HG03139 (cell line): ENCODE data around the gene GIPC2.
"Not testable (repeated sequence)": the region's sequence is repeated elsewhere in the genome, so short reads cannot be mapped to it uniquely, and the experiment has no call there.

Experiments
- ATAC-seq: cut with Tn5 transposase; IDR thresholded peaks from one replicate; pipeline ENCODE4 v1.9.1; 2021; ENCODE audit not compliant: unreplicated experiment

GIPC2 gene

GRCh38 chr1:78064886-78065285 is 19.1 kb downstream of the GIPC2 start:
- not testable (repeated sequence) for ATAC-seq

GRCh38 chr1:78068681-78069283 is 23.0 kb downstream of the GIPC2 start:
- no peak for ATAC-seq

- no peak for ATAC-seq
Measured at GRCh38 chr1:78069784-78070183, 24.0 kb downstream of the GIPC2 start.

GRCh38 chr1:78070210-78070609 is 24.4 kb downstream of the GIPC2 start:
- ATAC-seq: no peak

- ATAC-seq: no peak
Measured at GRCh38 chr1:78070758-78071157, 25.0 kb downstream of the GIPC2 start.

- no peak for ATAC-seq
Measured at GRCh38 chr1:78071696-78072095, 25.9 kb downstream of the GIPC2 start.

GRCh38 chr1:78072216-78072615 is 26.4 kb downstream of the GIPC2 start:
- no peak for ATAC-seq

- no peak for ATAC-seq
Measured at GRCh38 chr1:78073441-78073840, 27.7 kb downstream of the GIPC2 start.

GRCh38 chr1:78075621-78076020 is 29.9 kb downstream of the GIPC2 start:
- no peak for ATAC-seq

- ATAC-seq: no peak
Measured at GRCh38 chr1:78078358-78078757, 32.6 kb downstream of the GIPC2 start.

GRCh38 chr1:78079580-78079979 is 33.8 kb downstream of the GIPC2 start:
- ATAC-seq: no peak

GRCh38 chr1:78080767-78081166 is 35.0 kb downstream of the GIPC2 start:
- ATAC-seq: no peak

GRCh38 chr1:78081980-78082860 is 36.5 kb downstream of the GIPC2 start:
- no peak for ATAC-seq

GRCh38 chr1:78084639-78085038 is 38.9 kb downstream of the GIPC2 start:
- ATAC-seq: not testable (repeated sequence)

- no peak for ATAC-seq
Measured at GRCh38 chr1:78086697-78087096, 40.9 kb downstream of the GIPC2 start.

- ATAC-seq: no peak
Measured at GRCh38 chr1:78088015-78088414, 42.2 kb downstream of the GIPC2 start.

GRCh38 chr1:78088486-78088885 is 42.7 kb downstream of the GIPC2 start:
- ATAC-seq: no peak

- ATAC-seq: no peak
Measured at GRCh38 chr1:78089010-78089409, 43.2 kb downstream of the GIPC2 start.

- ATAC-seq: no peak
Measured at GRCh38 chr1:78090472-78091133, 44.8 kb downstream of the GIPC2 start.

- no peak for ATAC-seq
Measured at GRCh38 chr1:78091215-78091813, 45.5 kb downstream of the GIPC2 start.

GRCh38 chr1:78091886-78092285 is 46.1 kb downstream of the GIPC2 start:
- ATAC-seq: no peak

GRCh38 chr1:78092643-78093042 is 46.9 kb downstream of the GIPC2 start:
- no peak for ATAC-seq
